Vagina (tissue), 2 donors: ENCODE results near the gene SLFN5. TPM values are rescaled to one million over a fixed set of nuclear protein-coding genes. Genes with fewer than 3 reads are reported as not detected.
"Not testable (repeated sequence)": the region's sequence is repeated elsewhere in the genome, so short reads cannot be mapped to it uniquely, and the experiment has no call there.

Experiments
- DNase-seq, 2 donors: peaks; one replicate each; pipeline ENCODE4 v3.0.0-alpha.2; 2017; ENCODE audit errors: extremely low spot score in 2 of 2
- H3K27ac ChIP-seq: fragments of 200-600 bp; sonication (generic); one replicate; pipeline ENCODE4 v1.5.1; 2019
- H3K27me3 ChIP-seq: fragments of 200-600 bp; sonication (generic); one replicate; pipeline ENCODE4 v1.5.1; 2019
- H3K36me3 ChIP-seq, 2 donors: fragments of 200-600 bp; sonication (generic); one replicate each; pipeline ENCODE4 v1.5.1; 2017 to 2019
- H3K4me1 ChIP-seq: fragments of 200-600 bp; sonication (generic); one replicate; pipeline ENCODE4 v1.5.1; 2019
- H3K4me3 ChIP-seq, 2 donors: fragments of 200-600 bp; sonication (generic); 1 replicate in 1 of 2; 2 replicates in 1 of 2; pipeline ENCODE4 v1.5.1; 2016 to 2019
- H3K9me3 ChIP-seq: fragments of 200-600 bp; sonication (generic); one replicate; pipeline ENCODE4 v1.5.1; 2019
- POLR2A ChIP-seq, 2 donors: fragments of 450-650 bp; IDR thresholded peaks; one replicate each; pipeline ENCODE4 v1.6.1; 2017; ENCODE audit warnings: antibody characterized with exemption in 2 of 2, mild to moderate bottlenecking in 2 of 2, moderate library complexity in 2 of 2
- POLR2AphosphoS5 ChIP-seq, 2 donors: sonication (generic); formaldehyde crosslinking; IDR thresholded peaks; one replicate each; pipeline ENCODE4 v1.9.0; 2017; ENCODE audit warnings: antibody characterized with exemption in 2 of 2, mild to moderate bottlenecking in 2 of 2, low read depth in 1 of 2; ENCODE audit not compliant: insufficient read depth in 1 of 2
- intact Hi-C: fragments of 100-400 bp; cut with DNase I; formaldehyde crosslinking; loops from one replicate; pipeline ENCODE4 v1.15.1; 2023
- total RNA-seq: library from RNA; depleted of rRNA; stranded (reverse); fragments of >200 nt; gene quantifications from one replicate; pipeline ENCODE4 v1.2.3, GENCODE V29; 2016
- TF ChIP-seq, protein P1 (sequence below), 3 experiments: fragments of 450-650 bp in 2 of 3; fragments of 200-600 bp in 1 of 3; sonication (generic) in 1 of 3; IDR thresholded peaks; one replicate each; pipeline ENCODE4 v1.5.1; 2017 to 2019; ENCODE audit warnings: antibody characterized with exemption in 3 of 3, mild to moderate bottlenecking in 2 of 3, moderate library complexity in 2 of 3

SLFN5 gene
- total RNA-seq: 27.7 TPM

DNA sequence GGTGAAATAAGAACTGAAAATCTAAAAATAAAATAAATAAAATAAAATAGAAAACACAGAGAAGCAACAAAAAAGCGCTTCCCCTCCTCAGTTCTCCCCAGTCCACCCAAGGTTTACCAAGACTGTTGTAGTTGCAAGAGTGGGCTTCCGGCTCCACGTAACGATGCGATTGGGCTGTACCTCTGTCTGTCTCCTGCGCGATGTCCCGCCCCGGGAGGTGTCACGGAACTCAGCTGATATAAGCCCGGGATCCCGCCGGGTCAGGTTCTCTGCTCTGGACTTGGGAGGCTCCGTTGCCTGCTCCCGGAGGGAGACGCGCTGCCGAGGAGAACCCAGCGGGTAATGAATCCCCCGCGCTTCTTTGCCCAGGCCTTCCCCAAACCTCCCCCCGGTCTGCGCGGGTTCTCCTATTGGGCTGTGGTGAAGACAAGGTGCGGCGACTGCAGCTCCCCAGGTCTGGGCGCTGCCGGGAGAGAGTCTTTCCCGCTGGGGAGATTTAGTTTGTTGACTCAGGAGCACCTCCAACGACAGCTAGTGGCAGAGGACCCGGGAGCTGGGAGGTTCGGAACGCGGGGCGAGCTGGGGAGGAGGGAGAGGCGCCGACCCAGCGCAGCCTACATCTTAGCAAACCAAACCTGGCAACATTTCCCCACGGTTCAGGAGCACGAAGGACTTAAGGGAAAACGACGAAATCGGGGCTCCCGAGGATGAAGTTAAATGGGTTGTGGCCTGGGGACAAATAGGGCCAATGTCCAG, at the start of gene SLFN5:
Gene SLFN5, plus strand, starts transcription at position 268 of the 756 bp plus-strand sequence. CDS start 15,619 bp downstream, outside the sequence.
- DNase-seq: peak in 1 of 2 donors; percentile 97
- peaks cover 46% of the 10 kb centered on the region for H3K4me1 ChIP-seq
- H3K9me3 ChIP-seq: no peaks in the 10 kb centered on the region
- H3K4me3 ChIP-seq: peak within 1 kb of the TSS; percentile 82 to 90
- peaks cover 0 to 5% of the 10 kb centered on the region in 2 donors for H3K36me3 ChIP-seq
- H3K27ac ChIP-seq: peak within 1 kb of the TSS; percentile 99
- TF ChIP-seq POLR2AphosphoS5 (IDR thresholded peaks at IDR 0.05; ENCODE audit: insufficient read depth in 1 of 2, low read depth in 1 of 2) (peak; percentile 94 to 100), POLR2A (IDR thresholded peaks at IDR 0.05) (peak in 1 of 2 donors; percentile 98)
- TF ChIP-seq, protein P1, sequence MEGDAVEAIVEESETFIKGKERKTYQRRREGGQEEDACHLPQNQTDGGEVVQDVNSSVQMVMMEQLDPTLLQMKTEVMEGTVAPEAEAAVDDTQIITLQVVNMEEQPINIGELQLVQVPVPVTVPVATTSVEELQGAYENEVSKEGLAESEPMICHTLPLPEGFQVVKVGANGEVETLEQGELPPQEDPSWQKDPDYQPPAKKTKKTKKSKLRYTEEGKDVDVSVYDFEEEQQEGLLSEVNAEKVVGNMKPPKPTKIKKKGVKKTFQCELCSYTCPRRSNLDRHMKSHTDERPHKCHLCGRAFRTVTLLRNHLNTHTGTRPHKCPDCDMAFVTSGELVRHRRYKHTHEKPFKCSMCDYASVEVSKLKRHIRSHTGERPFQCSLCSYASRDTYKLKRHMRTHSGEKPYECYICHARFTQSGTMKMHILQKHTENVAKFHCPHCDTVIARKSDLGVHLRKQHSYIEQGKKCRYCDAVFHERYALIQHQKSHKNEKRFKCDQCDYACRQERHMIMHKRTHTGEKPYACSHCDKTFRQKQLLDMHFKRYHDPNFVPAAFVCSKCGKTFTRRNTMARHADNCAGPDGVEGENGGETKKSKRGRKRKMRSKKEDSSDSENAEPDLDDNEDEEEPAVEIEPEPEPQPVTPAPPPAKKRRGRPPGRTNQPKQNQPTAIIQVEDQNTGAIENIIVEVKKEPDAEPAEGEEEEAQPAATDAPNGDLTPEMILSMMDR (IDR thresholded peaks at IDR 0.05): no peak
- H3K27me3 ChIP-seq: no peaks in the 10 kb centered on the region
- intact Hi-C loops: no loop called here

DNA sequence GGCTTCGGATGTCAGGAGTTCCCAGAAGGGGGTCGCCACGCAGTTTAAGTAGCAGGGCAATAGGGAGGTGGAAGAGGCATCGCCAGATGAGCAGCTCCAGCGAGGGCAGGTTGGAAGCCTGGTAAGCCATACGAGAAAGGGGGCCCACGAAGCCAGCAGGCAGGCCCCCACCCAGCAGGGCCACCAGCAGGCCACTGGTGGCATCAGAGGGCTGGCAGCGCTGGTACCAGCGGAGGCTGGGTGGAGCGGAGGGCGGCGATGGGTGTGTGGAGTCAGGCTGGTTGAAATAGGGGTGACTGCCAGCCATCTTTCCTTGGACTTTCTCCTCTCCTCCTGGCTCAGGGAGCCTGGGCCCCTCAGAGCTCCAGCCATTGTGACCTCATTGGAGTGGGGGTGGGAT, 48.9 kb upstream of the SLFN5 start, which contains the start of gene SLC35G3:
Gene SLC35G3, minus strand, starts transcription at position 393 of the 400 bp plus-strand sequence. Its CDS starts 86 bp downstream, at position 307.
- H3K4me1 ChIP-seq, H3K4me3 ChIP-seq, intact Hi-C loops, DNase-seq, H3K36me3 ChIP-seq, H3K9me3 ChIP-seq, H3K27ac ChIP-seq, H3K27me3 ChIP-seq: not testable (repeated sequence)

DNA sequence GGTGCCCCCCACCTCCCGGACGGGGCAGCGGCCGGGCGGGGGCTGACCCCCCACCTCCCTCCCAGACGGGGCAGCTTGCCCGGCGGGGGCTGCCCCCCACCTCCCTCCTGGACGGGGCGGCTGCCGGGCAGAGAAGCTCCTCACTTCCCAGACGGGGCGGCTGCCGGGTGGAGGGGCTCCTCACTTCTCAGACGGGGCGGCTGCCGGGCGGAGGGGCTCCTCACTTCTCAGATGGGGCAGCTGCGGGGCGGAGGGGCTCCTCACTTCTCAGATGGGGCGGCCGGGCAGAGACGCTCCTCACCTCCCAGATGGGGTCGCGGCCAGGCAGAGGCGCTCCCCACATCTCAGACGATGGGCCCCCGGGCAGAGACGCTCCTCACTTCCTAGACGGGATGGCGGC, 47.8 kb upstream of the SLFN5 start:
- intact Hi-C loops: not testable (repeated sequence)

DNA sequence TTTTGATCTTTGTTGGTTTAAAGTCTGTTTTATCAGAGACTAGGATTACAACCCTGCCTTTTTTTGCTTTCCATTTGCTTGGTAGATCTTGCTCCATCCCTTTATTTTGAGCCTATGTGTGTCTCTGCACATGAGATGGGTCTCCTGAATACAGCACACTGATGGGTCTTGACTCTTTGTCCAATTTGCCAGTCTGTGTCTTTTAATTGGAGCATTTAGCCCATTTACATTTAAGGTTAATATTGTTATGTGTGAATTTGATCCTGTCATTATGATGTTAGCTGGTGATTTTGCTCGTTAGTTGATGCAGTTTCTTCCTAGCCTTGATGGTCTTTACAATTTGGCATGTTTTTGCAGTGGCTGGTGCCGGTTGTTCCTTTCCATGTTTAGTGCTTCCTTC, 40.3 kb upstream of the SLFN5 start:
- H3K4me1 ChIP-seq, DNase-seq, H3K4me3 ChIP-seq, intact Hi-C loops, H3K27me3 ChIP-seq, H3K36me3 ChIP-seq, H3K9me3 ChIP-seq, H3K27ac ChIP-seq: not testable (repeated sequence)

More for the DNA sequence above, 47.8 kb upstream of the SLFN5 start:
- not testable (repeated sequence) for H3K36me3 ChIP-seq, H3K9me3 ChIP-seq, H3K4me1 ChIP-seq, H3K4me3 ChIP-seq, H3K27ac ChIP-seq, DNase-seq, H3K27me3 ChIP-seq

DNA sequence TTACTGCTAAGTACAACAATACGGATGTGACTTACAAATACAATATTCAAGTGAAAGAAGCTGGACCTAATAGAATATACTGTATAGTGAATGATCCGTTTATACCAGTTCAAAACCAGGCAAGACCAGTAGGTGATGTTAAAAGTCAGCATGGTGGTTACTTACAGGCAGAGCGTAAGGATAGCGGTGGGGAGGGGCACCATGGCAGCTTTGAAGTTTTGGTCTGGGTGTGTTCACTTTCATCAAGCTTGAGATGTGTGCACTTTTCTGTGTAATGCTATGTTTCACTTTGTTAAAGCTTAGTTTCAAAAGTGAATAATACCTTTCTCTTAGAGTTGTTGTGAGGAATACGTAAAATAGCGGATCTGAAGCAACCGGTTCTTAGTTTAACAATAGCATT, 32.1 kb upstream of the SLFN5 start:
- no peaks in the 10 kb centered on the region for H3K9me3 ChIP-seq
- DNase-seq: no peak
- no peak overlapping the region for H3K27ac ChIP-seq
- no peak for TF ChIP-seq POLR2A (IDR thresholded peaks at IDR 0.05)
- no peak for TF ChIP-seq POLR2AphosphoS5 (IDR thresholded peaks at IDR 0.05; ENCODE audit: insufficient read depth in 1 of 2, low read depth in 1 of 2)
- TF ChIP-seq, protein P1 (IDR thresholded peaks at IDR 0.05): no peak
- no peaks in the 10 kb centered on the region for H3K36me3 ChIP-seq
- intact Hi-C loops: no loop called here
- peaks cover 6% of the 10 kb centered on the region for H3K4me1 ChIP-seq
- no peak overlapping the region for H3K4me3 ChIP-seq
- no peaks in the 10 kb centered on the region for H3K27me3 ChIP-seq

DNA sequence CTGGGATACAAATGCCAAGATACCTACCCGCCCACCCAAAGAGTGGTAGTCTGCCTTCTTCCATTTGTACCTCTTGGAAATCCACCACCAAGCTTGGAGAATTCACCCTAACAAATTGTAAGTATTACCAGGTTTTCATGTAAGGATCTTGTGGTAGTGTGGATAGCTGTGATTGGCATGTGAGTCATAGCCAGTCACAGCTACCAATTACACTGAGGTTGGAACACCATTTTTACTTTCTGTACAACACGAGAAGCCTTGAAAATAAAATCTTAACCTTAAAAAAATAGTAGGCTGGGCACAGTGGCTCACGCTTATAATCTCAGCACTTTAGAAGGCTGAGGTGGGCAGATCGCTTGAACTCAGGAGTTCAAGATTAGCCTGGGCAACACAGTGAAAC, 30.2 kb upstream of the SLFN5 start:
- H3K4me3 ChIP-seq: no peak overlapping the region
- no peaks in the 10 kb centered on the region for H3K36me3 ChIP-seq
- TF ChIP-seq, protein P1 (IDR thresholded peaks at IDR 0.05): no peak
- TF ChIP-seq POLR2AphosphoS5 (IDR thresholded peaks at IDR 0.05; ENCODE audit: insufficient read depth in 1 of 2, low read depth in 1 of 2) (no peak), POLR2A (IDR thresholded peaks at IDR 0.05) (no peak)
- no peaks in the 10 kb centered on the region for H3K9me3 ChIP-seq
- no peak for DNase-seq
- intact Hi-C loops: no loop called here
- peaks cover 16% of the 10 kb centered on the region for H3K4me1 ChIP-seq
- H3K27ac ChIP-seq: no peak overlapping the region
- no peaks in the 10 kb centered on the region for H3K27me3 ChIP-seq
